SK-N-SH (cell line): ENCODE measurements around the gene UPF2. TPM values are rescaled to one million over a fixed set of nuclear protein-coding genes. Genes with fewer than 3 reads are reported as not detected.

Experiments
- CTCF ChIA-PET: fragments of 300-600, 350-600 bp; formaldehyde crosslinking; extraction: SDS; loops from one replicate; lab custom pipeline; 2021; lab: Yijun Ruan, JAX
- POLR2A ChIA-PET: fragments of 350-600 bp; sonication (Branson Sonifier 250); formaldehyde crosslinking; extraction: SDS; loops from one replicate; lab custom pipeline; 2020; ENCODE audit warnings: antibody characterized with exemption, inconsistent platforms; lab: Yijun Ruan, JAX
- DNase-seq: peaks from one replicate; pipeline ENCODE4 v3.0.0; 2012
- H2AFZ ChIP-seq: fragments of 200-600 bp; sonication (generic); 2 replicates; pipeline ENCODE4 v1.8.1; 2016; ENCODE audit warnings: antibody characterized with exemption, mild to moderate bottlenecking, low read depth
- H3F3A ChIP-seq: fragments of 200-600 bp; sonication (generic); replicated peaks from 2 replicates; pipeline ENCODE3; 2016; ENCODE audit warnings: antibody characterized with exemption, mild to moderate bottlenecking; ENCODE audit not compliant: insufficient read depth
- H3K27ac ChIP-seq, 2 experiments: fragments of 200-500 bp in 1 of 2; fragments of 200-600 bp in 1 of 2; sonication (Bioruptor generic) in 1 of 2; sonication (generic), shearing (Covaris generic) in 1 of 2; 2 replicates each; pipeline versions ENCODE4 v1.5.1 to v1.6.1; 2014 to 2016; ENCODE audit warnings: low read depth in 2 of 2, inconsistent platforms in 1 of 2, low read length in 1 of 2, mild to moderate bottlenecking in 1 of 2, mixed read lengths in 1 of 2
- H3K27me3 ChIP-seq: fragments of 200-600 bp; sonication (generic), shearing (Covaris generic); 2 replicates; pipeline ENCODE4 v1.6.1; 2016; ENCODE audit warnings: mixed run types; ENCODE audit not compliant: insufficient read depth
- H3K36me3 ChIP-seq, 2 experiments: fragments of 200-500 bp in 1 of 2; fragments of 200-600 bp in 1 of 2; sonication (Bioruptor generic) in 1 of 2; sonication (generic) in 1 of 2; replicated peaks in 1 of 2; 2 replicates each; pipeline versions ENCODE3 to v1.5.1; 2014 to 2016; ENCODE audit warnings: low read length in 1 of 2, mild to moderate bottlenecking in 1 of 2; ENCODE audit not compliant: insufficient read depth in 2 of 2, control insufficient read depth in 1 of 2
- H3K4me1 ChIP-seq, 2 experiments: fragments of 200-500 bp in 1 of 2; fragments of 200-600 bp in 1 of 2; sonication (Bioruptor generic) in 1 of 2; sonication (generic), shearing (Covaris generic) in 1 of 2; 2 replicates each; pipeline versions ENCODE4 v1.5.1 to v1.6.1; 2014 to 2016; ENCODE audit warnings: low read depth in 1 of 2, low read length in 1 of 2, mixed run types in 1 of 2; ENCODE audit not compliant: insufficient read depth in 2 of 2, control insufficient read depth in 1 of 2
- H3K4me2 ChIP-seq: fragments of 200-600 bp; sonication (generic), shearing (Covaris generic); 2 replicates; pipeline ENCODE4 v1.6.1; 2017; ENCODE audit warnings: mixed run types
- H3K4me3 ChIP-seq, 2 experiments: fragments of 200-500 bp in 1 of 2; fragments of 200-600 bp in 1 of 2; sonication (Bioruptor generic) in 1 of 2; sonication (generic), shearing (Covaris generic) in 1 of 2; 2 replicates each; pipeline versions ENCODE4 v1.5.1 to v1.8.1; 2014 to 2016; ENCODE audit warnings: low read depth in 2 of 2, inconsistent platforms in 1 of 2, low read length in 1 of 2, mild to moderate bottlenecking in 1 of 2, mixed read lengths in 1 of 2, moderate library complexity in 1 of 2
- H3K79me2 ChIP-seq: fragments of 200-600 bp; sonication (generic); 2 replicates; pipeline ENCODE4 v1.8.1; 2017; ENCODE audit warnings: mild to moderate bottlenecking; ENCODE audit not compliant: insufficient read depth
- H3K9ac ChIP-seq: fragments of 200-600 bp; sonication (generic); 2 replicates; pipeline ENCODE4 v1.6.1; 2017; ENCODE audit warnings: mixed run types
- H3K9me2 ChIP-seq: fragments of 200-600 bp; sonication (generic); 2 replicates; pipeline ENCODE4 v1.6.1; 2017; ENCODE audit warnings: mixed run types
- H3K9me3 ChIP-seq: fragments of 200-600 bp; sonication (generic); 2 replicates; pipeline ENCODE4 v1.6.1; 2017; ENCODE audit warnings: mixed run types, mild to moderate bottlenecking, moderate library complexity
- H4K20me1 ChIP-seq: fragments of 200-600 bp; sonication (generic); 2 replicates; pipeline ENCODE4 v1.6.1; 2017; ENCODE audit warnings: mild to moderate bottlenecking, mixed run types; ENCODE audit not compliant: insufficient read depth
- EP300 ChIP-seq, 2 experiments: IDR thresholded peaks; 2 replicates each; pipeline versions ENCODE4 v1.4.0 to v1.6.1; 2012; ENCODE audit warnings: borderline replicate concordance in 1 of 2, low read depth in 1 of 2, low read length in 1 of 2
- FOSL2 ChIP-seq: IDR thresholded peaks from 2 replicates; pipeline ENCODE4 v1.4.0; 2012; ENCODE audit warnings: low read depth, mild to moderate bottlenecking, moderate library complexity, borderline replicate concordance
- FOXM1 ChIP-seq: IDR thresholded peaks from 2 replicates; pipeline ENCODE4 v1.4.0; 2012; ENCODE audit warnings: low read depth, mild to moderate bottlenecking
- GABPA ChIP-seq: IDR thresholded peaks from 2 replicates; pipeline ENCODE4 v1.4.0; 2012; ENCODE audit warnings: low read depth, mild to moderate bottlenecking
- GATA2 ChIP-seq: sonication (generic); formaldehyde crosslinking; IDR thresholded peaks from 2 replicates; pipeline ENCODE4 v1.5.0; 2020; ENCODE audit warnings: mild to moderate bottlenecking, missing genetic modification reagents
- MEF2A ChIP-seq: IDR thresholded peaks from 2 replicates; pipeline ENCODE4 v1.4.0; 2012; ENCODE audit warnings: low read depth, borderline replicate concordance
- NFIC ChIP-seq: IDR thresholded peaks from 2 replicates; pipeline ENCODE4 v1.4.0; 2012; ENCODE audit warnings: borderline replicate concordance
- NRF1 ChIP-seq: IDR thresholded peaks from 2 replicates; pipeline ENCODE4 v1.6.1; 2012; ENCODE audit warnings: low read depth, mild to moderate bottlenecking, low read length
- POLR2AphosphoS5 ChIP-seq: IDR thresholded peaks from 2 replicates; pipeline ENCODE4 v1.6.1; 2012; ENCODE audit warnings: low read depth, low read length
- RCOR1 ChIP-seq: fragments of 150-350 bp; IDR thresholded peaks from 2 replicates; pipeline ENCODE4 v1.6.1; 2017; ENCODE audit warnings: antibody characterized with exemption, low read length
- RFX5 ChIP-seq: IDR thresholded peaks from 2 replicates; pipeline ENCODE4 v1.6.1; 2012; ENCODE audit warnings: mild to moderate bottlenecking, improper control_type of control experiment, low read length
- RXRA ChIP-seq: IDR thresholded peaks from 2 replicates; pipeline ENCODE4 v1.4.0; 2012; ENCODE audit warnings: low read depth, mild to moderate bottlenecking, borderline replicate concordance
- SIN3A ChIP-seq: IDR thresholded peaks from 2 replicates; pipeline ENCODE4 v1.6.1; 2012; ENCODE audit warnings: low read depth, mild to moderate bottlenecking, low read length, moderate library complexity, borderline replicate concordance
- SMC3 ChIP-seq: IDR thresholded peaks from 2 replicates; pipeline ENCODE4 v1.6.1; 2012; ENCODE audit warnings: low read depth, low read length, improper control_type of control experiment
- TEAD4 ChIP-seq: IDR thresholded peaks from 2 replicates; pipeline ENCODE4 v1.4.0; 2012; ENCODE audit warnings: mild to moderate bottlenecking, borderline replicate concordance; ENCODE audit not compliant: insufficient read depth
- YY1 ChIP-seq: IDR thresholded peaks from 2 replicates; pipeline ENCODE4 v1.4.0; 2012; ENCODE audit warnings: low read depth, mild to moderate bottlenecking
- WGBS: methylation state at CpG from one replicate; pipeline ENCODE4 v1.1.6; 2017; ENCODE audit warnings: low lambda C conversion rate; 5-methylcytosine and 5-hydroxymethylcytosine counted together
- polyA plus RNA-seq, 3 experiments: library from polyadenylated mRNA; depleted of rRNA; stranded (reverse); fragments of >200 nt; gene quantifications; 2 replicates each; pipeline ENCODE4 v1.2.3, GENCODE V29; 2012
- TF ChIP-seq, protein P1 (sequence below): IDR thresholded peaks from 2 replicates; pipeline ENCODE4 v1.6.1; 2012; ENCODE audit warnings: mild to moderate bottlenecking, low read depth, low read length, moderate library complexity
- TF ChIP-seq, protein P2 (sequence below): IDR thresholded peaks from 2 replicates; pipeline ENCODE4; 2012
- TF ChIP-seq, protein P3 (sequence below): fragments of 150-350 bp; IDR thresholded peaks from 2 replicates; pipeline ENCODE4 v1.6.1; 2017; ENCODE audit warnings: antibody characterized with exemption, low read length, low read depth, borderline replicate concordance
- TF ChIP-seq, protein P4 (sequence below): IDR thresholded peaks from 2 replicates; pipeline ENCODE4 v1.4.0; 2012; ENCODE audit warnings: low read depth

The UPF2 gene
- polyA plus RNA-seq, 1 of the 3 experiments (the other 2 are of a cell fraction): 4.7 TPM

DNA sequence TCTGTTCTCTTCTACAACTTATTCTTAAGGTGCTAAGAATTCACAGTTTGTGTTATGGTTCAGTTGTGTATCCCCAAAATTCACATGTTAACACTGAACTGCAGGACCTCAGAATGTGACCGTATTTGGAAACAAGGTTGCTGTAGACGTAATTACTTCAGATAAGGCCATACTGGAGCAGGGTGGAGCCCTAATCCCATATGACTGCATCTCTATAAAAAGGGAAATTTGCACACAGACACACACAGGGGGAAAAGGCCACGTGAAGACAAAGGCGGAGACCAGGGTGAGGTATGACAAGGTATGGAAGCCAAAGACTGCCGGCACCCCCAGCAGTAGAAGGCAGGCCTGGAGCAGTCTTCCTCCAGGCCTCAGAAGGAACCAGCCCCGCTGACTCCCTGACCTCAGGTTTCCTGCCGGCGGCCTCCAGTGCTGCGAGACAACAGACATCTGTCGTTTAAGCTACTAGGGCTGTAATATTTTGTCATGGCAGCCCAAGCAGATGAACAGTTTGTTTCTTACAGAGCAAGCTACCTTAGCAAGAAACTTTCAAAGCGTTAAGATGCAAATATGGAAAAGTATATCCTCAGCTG is 120.7 kb downstream of the UPF2 start (continued):
- TF ChIP-seq, protein P1, sequence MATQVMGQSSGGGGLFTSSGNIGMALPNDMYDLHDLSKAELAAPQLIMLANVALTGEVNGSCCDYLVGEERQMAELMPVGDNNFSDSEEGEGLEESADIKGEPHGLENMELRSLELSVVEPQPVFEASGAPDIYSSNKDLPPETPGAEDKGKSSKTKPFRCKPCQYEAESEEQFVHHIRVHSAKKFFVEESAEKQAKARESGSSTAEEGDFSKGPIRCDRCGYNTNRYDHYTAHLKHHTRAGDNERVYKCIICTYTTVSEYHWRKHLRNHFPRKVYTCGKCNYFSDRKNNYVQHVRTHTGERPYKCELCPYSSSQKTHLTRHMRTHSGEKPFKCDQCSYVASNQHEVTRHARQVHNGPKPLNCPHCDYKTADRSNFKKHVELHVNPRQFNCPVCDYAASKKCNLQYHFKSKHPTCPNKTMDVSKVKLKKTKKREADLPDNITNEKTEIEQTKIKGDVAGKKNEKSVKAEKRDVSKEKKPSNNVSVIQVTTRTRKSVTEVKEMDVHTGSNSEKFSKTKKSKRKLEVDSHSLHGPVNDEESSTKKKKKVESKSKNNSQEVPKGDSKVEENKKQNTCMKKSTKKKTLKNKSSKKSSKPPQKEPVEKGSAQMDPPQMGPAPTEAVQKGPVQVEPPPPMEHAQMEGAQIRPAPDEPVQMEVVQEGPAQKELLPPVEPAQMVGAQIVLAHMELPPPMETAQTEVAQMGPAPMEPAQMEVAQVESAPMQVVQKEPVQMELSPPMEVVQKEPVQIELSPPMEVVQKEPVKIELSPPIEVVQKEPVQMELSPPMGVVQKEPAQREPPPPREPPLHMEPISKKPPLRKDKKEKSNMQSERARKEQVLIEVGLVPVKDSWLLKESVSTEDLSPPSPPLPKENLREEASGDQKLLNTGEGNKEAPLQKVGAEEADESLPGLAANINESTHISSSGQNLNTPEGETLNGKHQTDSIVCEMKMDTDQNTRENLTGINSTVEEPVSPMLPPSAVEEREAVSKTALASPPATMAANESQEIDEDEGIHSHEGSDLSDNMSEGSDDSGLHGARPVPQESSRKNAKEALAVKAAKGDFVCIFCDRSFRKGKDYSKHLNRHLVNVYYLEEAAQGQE: no peak
- no peak for TF ChIP-seq EP300 (IDR thresholded peaks at IDR 0.05; ENCODE audit: borderline replicate concordance in 1 of 2, low read depth in 1 of 2, low read length in 1 of 2)

DNA sequence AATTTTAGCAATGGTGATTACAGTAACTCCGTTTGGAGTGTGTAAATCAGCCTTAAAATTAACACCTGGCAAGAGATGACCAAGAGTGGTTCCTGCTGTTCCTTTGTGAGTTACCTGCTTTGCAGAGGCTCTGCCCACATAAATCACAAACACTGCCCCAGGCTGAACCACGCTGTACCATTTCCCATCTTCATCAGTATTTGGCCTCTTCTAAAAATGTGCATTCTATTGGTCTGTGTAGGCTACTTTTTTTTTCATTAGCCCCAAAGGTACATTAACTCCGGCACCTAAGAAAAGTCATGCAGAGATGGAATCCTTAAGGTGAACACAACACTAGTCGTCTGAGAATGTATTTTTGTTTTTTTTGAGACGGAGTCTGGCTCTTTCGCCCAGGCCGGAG is 123.3 kb downstream of the UPF2 start:
- H3F3A ChIP-seq: no peaks in the 10 kb centered on the region
- H3K27ac ChIP-seq: no peak overlapping the region
- no peaks in the 10 kb centered on the region for H3K79me2 ChIP-seq
- H3K4me2 ChIP-seq: no peak overlapping the region
- 90% methylated on average over 7 of the region's 7 CpGs for WGBS
- H4K20me1 ChIP-seq: no peaks in the 10 kb centered on the region
- H3K9me3 ChIP-seq: no peaks in the 10 kb centered on the region
- CTCF ChIA-PET: interaction anchor here (1.5 kb wide), 1 partner anchor 10 kb away, joined by 3 read pairs; no protein-coding TSS in a partner anchor
- no peak overlapping the region for H3K9ac ChIP-seq
- POLR2A ChIA-PET: no interaction called here
- H3K27me3 ChIP-seq: no peaks in the 10 kb centered on the region
- no peak overlapping the region for H2AFZ ChIP-seq
- no peaks in the 10 kb centered on the region for H3K9me2 ChIP-seq
- TF ChIP-seq SMC3: no peak
- TF ChIP-seq FOSL2: no peak
- no peak for TF ChIP-seq GABPA
- TF ChIP-seq, all 33 proteins: peak for 0
- H3K4me3 ChIP-seq: no peak overlapping the region
- no peaks in the 10 kb centered on the region for H3K4me1 ChIP-seq
- peaks cover 22 to 30% of the 10 kb centered on the region in 2 experiments for H3K36me3 ChIP-seq
- DNase-seq: no peak

DNA sequence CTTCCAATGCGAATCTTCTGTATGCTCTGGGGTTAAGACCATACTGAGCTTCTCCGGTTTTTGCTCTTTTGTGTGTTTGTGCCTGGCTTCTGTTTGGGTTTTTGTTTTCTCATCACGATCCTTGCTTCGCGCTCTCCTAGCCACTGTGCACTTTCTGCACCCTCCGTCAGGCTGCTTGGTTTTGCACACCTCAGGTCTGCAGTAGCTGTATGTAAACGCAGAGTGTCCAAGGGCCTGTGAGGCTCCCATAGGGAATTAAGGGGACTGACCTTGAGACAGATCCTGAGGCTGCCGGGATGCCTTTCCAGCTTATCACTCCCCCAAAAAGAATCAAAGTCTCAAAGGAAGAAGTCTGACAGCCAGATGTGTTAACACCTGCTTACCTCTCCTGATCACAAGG is 124.2 kb downstream of the UPF2 start:
- H4K20me1 ChIP-seq: no peaks in the 10 kb centered on the region
- no peak overlapping the region for H3K27ac ChIP-seq
- TF ChIP-seq GABPA (no peak), RXRA (no peak), FOSL2 (no peak), SIN3A (no peak), MEF2A (no peak), TEAD4 (no peak), YY1 (no peak), NFIC (no peak), RCOR1 (no peak), GATA2 (CRISPR knock-in tag) (no peak), NRF1 (no peak), RFX5 (no peak), FOXM1 (no peak), POLR2AphosphoS5 (no peak)
- TF ChIP-seq, protein P2, sequence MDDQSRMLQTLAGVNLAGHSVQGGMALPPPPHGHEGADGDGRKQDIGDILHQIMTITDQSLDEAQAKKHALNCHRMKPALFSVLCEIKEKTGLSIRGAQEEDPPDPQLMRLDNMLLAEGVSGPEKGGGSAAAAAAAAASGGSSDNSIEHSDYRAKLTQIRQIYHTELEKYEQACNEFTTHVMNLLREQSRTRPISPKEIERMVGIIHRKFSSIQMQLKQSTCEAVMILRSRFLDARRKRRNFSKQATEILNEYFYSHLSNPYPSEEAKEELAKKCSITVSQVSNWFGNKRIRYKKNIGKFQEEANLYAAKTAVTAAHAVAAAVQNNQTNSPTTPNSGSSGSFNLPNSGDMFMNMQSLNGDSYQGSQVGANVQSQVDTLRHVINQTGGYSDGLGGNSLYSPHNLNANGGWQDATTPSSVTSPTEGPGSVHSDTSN: no peak
- TF ChIP-seq, protein P3, sequence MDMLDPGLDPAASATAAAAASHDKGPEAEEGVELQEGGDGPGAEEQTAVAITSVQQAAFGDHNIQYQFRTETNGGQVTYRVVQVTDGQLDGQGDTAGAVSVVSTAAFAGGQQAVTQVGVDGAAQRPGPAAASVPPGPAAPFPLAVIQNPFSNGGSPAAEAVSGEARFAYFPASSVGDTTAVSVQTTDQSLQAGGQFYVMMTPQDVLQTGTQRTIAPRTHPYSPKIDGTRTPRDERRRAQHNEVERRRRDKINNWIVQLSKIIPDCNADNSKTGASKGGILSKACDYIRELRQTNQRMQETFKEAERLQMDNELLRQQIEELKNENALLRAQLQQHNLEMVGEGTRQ: no peak
- TF ChIP-seq, protein P4, sequence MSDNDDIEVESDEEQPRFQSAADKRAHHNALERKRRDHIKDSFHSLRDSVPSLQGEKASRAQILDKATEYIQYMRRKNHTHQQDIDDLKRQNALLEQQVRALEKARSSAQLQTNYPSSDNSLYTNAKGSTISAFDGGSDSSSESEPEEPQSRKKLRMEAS: no peak
- H3K9me2 ChIP-seq: no peaks in the 10 kb centered on the region
- no peak overlapping the region for H3K4me3 ChIP-seq
- H3K79me2 ChIP-seq: no peaks in the 10 kb centered on the region
- no peaks in the 10 kb centered on the region for H3K4me1 ChIP-seq
- H3F3A ChIP-seq: no peaks in the 10 kb centered on the region
- ChIA-PET CTCF (interaction anchor here (1.5 kb wide), 1 partner anchor 11 kb away, joined by 3 read pairs; no protein-coding TSS in a partner anchor), POLR2A (no interaction called here)
- no peak overlapping the region for H3K4me2 ChIP-seq
- DNase-seq: no peak
- H2AFZ ChIP-seq: no peak overlapping the region
- no peaks in the 10 kb centered on the region for H3K9me3 ChIP-seq
- 92% methylated on average over 8 of the region's 8 CpGs for WGBS
- peaks cover 22 to 30% of the 10 kb centered on the region in 2 experiments for H3K36me3 ChIP-seq
- H3K9ac ChIP-seq: no peak overlapping the region
- no peaks in the 10 kb centered on the region for H3K27me3 ChIP-seq
